ENCODE results near the gene NHLRC4.

Gene NHLRC4

GRCh38 chr16:606656-607307 lies 40.0 kb downstream of the NHLRC4 start:
- no peak for DNase-seq

GRCh38 chr16:608019-608418 lies 41.2 kb downstream of the NHLRC4 start:
- DNase-seq: no peak

- no peak for DNase-seq
Observed at GRCh38 chr16:609316-609715, 42.5 kb downstream of the NHLRC4 start.

GRCh38 chr16:609984-610383 lies 43.2 kb downstream of the NHLRC4 start:
- DNase-seq: no peak

- no peak for DNase-seq
Observed at GRCh38 chr16:610513-611381, 43.9 kb downstream of the NHLRC4 start.

- DNase-seq: no peak
Observed at GRCh38 chr16:615122-615521, 48.3 kb downstream of the NHLRC4 start.

- no peak for DNase-seq
Observed at GRCh38 chr16:616733-617586, 50.2 kb downstream of the NHLRC4 start.

- DNase-seq: no peak
Observed at GRCh38 chr16:617855-618254, 51.0 kb downstream of the NHLRC4 start.
